Measurements from ENCODE around the gene DNAJC12.
A peak's percentile ranks its signal among the peaks of the same experiment; 100 is the strongest.
"Not testable (repeated sequence)": the region's sequence is repeated elsewhere in the genome, so short reads cannot be mapped to it uniquely, and the experiment has no call there.

Gene DNAJC12

DNA sequence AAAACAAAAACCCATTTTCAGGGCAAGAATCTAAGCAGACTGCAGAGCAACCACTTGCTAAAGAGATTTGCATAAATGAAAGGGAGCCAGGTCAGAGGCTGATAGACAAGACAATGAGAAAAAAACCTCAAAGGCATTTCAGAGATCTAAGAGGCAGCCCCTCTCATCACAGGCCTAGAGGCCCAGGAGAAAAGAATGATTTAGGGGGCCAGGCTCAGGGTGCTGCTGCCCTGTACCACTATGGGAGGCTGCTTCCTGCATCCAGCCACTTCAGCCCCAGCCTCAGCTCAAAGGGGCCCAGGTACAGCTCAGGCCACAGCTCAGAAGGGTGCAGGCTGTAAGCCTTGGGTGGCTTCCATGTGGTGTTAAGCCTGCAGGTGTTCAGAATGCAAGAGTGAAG is 3.7 kb upstream of the DNAJC12 start:
- DNase-seq (ENCODE audit: extremely low read depth in 1 of 2, low read depth in 1 of 2): no peak

DNA sequence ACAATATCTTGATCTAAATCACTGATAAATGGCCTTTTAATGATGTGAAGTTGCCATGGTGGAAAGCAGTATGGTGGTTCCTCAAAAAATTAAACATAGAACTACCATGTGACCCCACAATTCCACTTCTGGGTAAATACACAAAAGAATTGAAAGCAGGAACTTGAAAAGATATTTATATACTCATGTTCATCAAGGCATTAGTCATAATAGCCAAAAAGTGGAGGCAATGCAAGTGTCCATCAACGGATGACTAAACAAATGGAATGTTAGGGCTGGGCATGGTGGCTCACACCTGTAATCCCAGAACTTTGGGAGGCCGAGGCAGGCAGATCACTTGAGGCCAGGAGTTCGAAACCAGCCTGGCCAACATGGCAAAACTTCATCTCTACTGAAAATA is 2.0 kb upstream of the DNAJC12 start:
- no peak for DNase-seq (ENCODE audit: extremely low read depth in 1 of 2, low read depth in 1 of 2)

DNA sequence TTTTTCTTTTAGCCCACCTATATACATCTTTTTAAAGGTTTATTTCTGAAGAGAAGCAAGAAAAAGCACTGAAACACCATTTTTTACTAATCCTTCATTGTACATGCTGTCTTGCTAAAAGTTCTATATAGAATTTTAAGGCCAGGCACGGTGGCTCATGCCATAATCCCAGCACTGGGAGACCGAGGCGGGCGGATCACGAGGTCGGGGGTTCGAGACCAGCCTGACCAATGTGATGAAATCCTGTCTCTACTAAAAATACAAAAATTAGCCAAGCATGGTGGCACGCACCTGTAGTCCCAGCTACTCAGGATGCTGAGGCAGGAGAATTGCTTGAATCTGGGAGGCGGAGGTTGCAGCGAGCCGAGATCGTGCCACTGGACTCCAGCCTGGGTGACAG is 1.5 kb upstream of the DNAJC12 start:
- DNase-seq (ENCODE audit: extremely low read depth in 1 of 2, low read depth in 1 of 2): not testable (repeated sequence)

DNA sequence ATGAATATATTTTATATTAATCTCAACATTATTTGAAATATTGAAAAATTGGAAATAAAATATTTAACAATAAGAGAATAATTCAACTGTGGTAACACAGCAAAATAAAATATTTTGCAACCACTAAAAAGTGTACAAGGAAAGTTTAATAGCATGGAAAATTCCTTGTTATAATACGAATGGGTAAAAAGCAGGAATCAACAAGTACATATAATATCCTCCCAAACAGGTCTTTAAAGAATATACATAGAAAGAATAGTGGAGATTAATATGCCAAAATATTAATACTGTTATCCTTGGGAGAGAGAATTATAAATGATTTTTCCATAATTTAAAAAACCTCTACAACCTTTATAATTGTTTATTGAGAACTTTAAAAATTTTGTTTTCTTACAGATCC is 1.0 kb downstream of the DNAJC12 start:
- no peak for DNase-seq (ENCODE audit: extremely low read depth in 1 of 2, low read depth in 1 of 2)

DNA sequence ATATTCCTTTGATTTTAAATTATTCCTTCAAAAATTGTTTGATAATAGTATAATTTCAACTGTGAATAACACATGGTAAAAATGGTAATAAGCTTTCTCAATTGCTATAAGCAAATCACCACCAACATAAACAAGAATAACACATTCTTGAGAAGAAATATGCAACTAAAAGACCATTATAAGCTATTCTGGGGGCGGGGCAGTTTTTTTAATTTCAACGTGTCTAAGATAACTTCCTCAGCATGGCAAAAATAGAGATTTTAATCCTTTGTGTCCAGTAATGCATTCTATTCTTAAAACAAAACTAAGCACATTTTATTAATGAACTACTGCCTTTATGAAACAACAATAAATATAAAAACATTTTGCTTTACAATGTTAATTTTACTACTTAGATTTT is 1.5 kb downstream of the DNAJC12 start:
- DNase-seq (ENCODE audit: extremely low read depth in 1 of 2, low read depth in 1 of 2): no peak

DNA sequence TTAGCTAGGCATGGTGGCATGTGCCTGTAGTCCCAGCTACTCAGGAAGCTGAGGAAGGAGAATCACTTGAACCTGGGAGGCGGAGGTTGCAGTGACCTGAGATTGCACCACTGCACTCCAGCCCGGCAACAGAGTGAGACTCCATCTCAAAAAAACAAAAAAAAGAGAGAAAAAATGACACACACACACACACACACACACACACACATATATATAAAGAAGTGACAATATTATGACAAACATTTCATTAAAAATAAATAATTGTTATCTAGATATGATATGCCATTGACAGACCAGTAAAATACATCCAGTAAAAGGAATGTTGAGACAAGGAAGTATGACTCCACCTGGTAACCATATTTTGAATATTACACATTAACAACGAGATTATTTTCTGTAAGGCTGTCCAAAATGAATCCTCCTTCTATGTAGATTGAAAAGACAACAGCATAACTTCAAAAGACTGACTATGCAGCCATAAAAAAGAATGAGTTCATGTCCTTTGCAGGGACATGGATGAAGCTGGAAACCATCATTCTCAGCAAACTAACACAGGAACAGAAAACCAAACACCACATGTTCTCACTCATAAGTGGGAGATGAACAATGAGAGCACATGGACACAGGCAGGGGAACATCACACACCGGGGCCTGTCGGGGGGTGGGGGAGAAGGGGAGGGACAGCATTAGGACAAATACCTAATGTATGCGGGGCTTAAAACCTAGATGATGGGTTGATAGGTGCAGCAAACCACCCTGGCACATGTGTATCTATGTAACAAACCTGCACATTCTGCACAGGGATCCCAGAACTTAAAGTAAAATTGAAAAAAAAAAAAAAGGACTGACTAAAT is 2.2 kb downstream of the DNAJC12 start:
- not testable (repeated sequence) for DNase-seq (ENCODE audit: extremely low read depth in 1 of 2, low read depth in 1 of 2)

DNA sequence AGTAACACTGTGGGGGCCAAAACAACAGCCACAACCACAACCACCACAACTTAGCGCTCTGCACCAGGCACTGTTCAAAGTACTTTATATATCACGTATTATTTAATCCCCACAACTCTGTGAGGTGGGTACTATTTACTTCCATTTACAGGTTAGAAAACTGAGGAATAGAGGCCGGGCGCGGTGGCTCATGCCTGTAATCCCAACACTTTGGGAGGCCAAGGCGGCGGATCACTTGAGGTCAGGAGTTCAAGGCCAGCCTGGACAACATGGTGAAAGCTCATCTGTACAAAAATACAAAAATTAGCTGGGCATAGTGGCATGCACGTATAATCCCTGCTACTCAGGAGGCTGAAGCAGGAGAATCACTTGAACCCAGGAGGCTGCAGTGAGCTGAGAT is 3.6 kb downstream of the DNAJC12 start:
- DNase-seq (ENCODE audit: extremely low read depth in 1 of 2, low read depth in 1 of 2): no peak

DNA sequence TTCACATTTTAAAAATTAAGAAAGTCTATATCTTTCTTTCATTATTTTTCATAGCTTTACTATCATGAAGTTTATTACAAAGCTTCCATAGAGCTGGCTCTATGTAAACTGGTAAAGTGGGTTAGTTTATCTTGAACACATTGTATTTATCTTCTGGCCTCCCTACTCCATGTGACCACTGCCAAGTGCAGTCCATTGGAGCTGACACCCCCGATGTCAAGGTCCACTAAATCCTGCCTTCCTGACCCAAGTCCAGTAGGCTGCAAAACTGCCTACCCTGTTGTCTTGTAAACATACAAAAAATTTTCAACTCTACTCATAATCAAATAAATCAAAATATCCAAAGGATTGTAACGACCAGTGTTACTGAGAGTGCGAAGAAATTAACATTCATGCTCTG is 10.2 kb downstream of the DNAJC12 start:
- DNase-seq (ENCODE audit: extremely low read depth in 1 of 2, low read depth in 1 of 2): no peak

DNA sequence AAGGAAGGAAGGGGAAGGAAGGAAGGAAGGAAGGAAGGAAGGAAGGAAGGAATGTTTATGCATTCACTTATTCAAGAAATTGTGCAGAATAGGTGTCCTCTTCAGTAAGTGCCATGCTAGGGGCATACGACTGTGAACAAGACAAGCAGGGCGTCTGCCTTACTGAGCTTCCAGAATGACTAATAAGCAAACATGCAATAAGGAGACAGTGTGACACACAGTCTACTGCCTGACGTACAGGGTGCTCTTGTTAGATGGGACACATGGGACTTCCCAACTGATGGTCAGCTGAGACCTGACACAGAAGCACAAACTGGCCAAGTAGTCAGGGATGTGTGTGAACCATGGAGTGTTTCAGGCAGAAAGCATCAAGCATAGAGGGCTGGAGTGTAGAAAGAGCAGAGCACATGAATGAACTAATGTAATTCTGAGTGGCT is 18.2 kb downstream of the DNAJC12 start:
- DNase-seq (ENCODE audit: extremely low read depth in 1 of 2, low read depth in 1 of 2): peak in 1 of 2 donors; percentile 10

DNA sequence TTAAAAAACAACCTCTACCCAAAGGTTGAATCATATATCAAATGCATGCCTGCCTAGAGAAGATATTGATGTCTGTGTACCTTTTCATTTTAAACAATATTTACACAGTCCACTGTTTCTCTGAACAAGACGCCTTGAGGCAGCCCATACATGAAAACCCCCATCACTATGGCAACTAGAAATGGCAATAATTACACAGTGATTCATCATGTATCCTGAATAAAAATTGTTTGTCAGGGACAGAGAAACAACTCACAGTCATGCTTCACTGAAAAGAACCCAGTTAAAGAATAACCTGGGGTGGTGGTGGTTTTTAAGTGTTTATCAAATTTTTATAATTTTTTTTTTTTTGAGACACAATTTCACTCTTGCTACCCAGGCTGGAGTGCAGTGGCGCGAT is 19.7 kb downstream of the DNAJC12 start:
- DNase-seq (ENCODE audit: extremely low read depth in 1 of 2, low read depth in 1 of 2): no peak

DNA sequence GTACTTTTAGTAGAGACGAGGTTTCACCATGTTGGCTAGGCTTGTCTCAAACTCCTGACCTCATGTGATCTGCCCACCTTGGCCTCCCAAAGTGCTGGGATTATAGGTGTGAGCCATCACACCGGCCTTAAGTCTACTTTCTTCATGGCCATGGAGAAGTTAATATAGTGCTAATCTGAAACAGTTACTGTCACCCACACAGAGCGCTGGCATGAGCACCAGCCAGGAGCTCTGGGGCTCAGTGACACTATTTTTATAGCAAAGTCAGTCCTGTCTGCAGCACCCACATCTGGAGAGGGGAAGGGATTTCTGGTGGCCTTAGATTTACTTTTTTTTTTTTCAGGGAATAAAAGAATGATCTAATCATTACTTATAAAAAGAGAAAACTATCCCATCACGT is 21.3 kb downstream of the DNAJC12 start:
- DNase-seq (ENCODE audit: extremely low read depth in 1 of 2, low read depth in 1 of 2): no peak

DNA sequence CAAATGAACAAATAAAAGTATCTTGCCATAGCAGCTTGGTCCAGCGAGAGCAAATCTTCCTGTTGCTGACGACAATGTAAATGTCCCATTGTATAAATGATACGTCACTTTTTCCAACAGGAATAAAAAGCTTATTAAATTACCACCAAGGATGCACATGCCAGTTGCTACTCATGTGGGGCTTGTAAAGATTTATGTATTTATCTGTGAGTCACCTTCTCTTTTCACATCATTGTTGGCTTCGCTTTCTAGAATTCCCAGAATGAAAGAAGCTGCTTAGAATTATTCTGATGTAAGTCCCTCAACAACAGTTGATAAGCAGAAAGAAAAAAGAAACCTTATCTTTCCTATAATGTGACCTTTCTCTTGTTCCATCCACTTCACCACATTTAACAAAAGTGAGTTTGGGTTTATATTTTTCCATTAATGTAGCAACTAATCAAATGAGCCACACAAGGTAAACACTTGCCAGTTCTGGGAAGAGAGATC is 22.4 kb downstream of the DNAJC12 start:
- DNase-seq (ENCODE audit: extremely low read depth in 1 of 2, low read depth in 1 of 2): no peak

DNA sequence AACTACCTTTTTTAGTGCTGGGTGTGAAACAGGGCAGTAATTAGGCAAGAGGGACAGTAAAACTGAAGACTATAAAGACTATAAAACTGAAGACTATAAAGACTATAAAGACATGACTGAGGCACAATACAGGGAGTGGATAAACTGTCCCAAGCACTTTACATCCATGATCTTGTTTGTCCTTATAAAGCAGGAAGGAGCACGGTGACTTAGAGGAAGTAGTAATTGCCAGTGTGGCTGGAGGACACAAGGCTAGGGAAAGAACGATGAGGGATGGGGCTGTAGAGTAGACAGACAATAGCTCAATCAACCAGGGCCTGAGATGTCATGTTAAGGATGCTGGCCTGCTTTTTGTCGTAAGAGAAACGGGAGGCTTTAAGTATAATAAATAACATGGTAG is 26.0 kb downstream of the DNAJC12 start:
- no peak for DNase-seq (ENCODE audit: extremely low read depth in 1 of 2, low read depth in 1 of 2)

DNA sequence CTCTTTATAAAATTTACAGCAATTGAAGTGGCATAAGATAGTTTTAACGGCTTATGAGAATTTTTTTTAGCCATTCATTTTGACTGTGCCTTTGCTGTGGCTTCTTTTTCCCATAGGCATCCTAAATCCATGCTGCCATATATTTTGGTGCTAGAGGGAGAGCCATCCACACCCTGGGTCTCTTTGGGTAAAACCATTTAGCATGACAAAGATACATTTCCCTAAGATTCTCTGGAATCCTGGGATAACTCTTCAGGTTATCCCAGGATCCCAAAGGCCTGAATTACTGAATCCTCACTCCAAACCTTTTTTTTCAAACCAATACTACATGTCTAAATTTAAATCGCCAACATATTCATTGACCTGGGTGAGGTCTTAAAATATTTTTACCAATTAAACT is 28.9 kb downstream of the DNAJC12 start:
- no peak for DNase-seq (ENCODE audit: extremely low read depth in 1 of 2, low read depth in 1 of 2)

DNA sequence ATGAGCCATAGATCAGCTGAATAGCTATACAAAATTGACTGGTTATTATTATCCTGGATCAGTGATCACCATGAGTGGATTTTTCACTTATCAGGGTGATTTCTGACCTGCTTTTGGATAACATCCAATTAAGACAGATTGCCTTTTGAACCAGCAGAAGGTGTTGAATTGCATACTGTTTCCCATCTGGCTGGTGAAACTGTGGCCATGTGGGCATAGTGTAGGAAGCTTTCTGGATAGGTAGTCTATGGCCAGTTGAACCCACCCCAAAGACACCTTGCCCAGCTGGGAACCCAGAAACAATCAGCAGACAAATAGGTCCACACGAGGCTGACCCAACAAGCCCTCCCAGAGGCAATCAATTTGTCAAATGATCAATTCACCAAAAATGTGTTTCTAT is 29.3 kb downstream of the DNAJC12 start:
- no peak for DNase-seq (ENCODE audit: extremely low read depth in 1 of 2, low read depth in 1 of 2)

DNA sequence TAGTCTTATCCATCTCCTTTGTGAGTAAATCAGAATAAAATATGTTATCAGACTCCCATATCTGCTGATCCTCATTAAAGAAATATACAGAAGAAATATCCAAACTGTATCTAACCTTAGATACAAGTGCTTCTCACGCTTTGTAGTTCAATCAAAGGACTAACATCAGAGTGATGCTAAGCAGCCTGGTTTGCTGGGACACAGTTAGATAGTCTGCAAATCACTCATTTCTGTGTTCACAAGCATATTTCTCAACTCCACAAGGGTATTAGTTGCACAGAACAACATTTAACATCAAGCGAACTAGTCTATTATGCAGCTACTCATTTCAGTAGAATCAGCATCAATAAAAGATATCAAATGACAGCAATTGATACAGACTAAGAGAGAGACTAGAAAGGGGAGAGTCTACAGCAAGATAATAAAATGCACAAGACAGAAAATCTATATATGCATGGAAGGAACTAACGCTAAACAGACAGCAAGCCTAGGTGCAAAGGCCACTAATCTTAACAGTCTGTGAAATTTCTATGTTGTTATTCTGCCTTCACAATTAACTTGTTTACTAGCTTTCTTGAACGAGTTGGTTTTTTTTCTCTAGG is 30.0 kb downstream of the DNAJC12 start:
- no peak for DNase-seq (ENCODE audit: extremely low read depth in 1 of 2, low read depth in 1 of 2)

DNA sequence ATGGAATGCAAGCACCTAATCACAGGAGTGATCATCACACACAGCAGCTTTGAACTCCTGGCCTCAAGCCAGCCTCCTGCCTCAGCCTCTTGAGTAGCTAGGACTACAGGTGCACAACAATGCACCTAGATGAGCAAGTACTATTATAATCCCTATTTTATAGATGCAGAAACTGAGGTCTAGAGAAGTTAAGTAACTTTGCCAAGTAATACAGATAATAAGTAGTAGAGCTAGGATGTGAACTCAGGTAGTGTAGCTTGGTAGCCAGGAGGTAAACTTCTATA is 33.7 kb downstream of the DNAJC12 start:
- DNase-seq (ENCODE audit: extremely low read depth in 1 of 2, low read depth in 1 of 2): no peak

DNA sequence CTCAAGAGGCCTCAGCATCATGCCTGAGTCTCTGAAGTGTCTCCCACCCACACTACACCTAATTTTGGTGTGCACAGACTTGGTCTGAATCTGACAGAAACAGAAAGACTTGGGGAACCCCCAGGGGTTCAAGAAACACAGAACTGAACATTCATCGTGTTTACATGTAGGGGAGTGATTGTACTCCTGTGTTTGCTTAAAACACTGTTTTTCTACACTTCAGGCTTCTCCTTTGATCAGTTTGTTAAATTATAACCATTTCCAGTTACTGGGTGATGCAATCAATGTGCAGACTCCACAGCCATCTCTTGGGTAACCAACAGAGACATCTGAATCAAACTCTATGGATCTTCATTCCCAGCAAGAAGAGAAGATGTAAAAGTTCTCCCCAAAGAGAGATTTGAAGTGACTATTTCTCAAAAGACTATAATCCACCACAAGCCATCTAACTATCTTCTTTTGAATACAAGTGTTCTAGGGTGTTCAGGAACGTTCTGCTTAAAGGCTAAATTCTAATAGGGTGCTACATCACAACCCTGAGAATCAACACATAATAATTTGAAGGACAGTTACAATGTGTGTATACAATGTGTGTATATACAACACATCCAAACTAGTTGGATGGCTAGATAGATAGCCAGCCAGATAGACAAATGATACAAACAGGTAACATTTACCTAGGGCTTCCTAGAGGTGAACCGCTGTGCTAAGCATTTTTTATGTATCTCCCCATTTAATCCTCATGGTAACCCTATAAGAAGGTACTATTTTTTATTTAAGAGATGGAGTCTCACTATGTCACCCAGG is 34.2 kb downstream of the DNAJC12 start:
- DNase-seq (ENCODE audit: extremely low read depth in 1 of 2, low read depth in 1 of 2): peak in 1 of 2 donors; percentile 26

DNA sequence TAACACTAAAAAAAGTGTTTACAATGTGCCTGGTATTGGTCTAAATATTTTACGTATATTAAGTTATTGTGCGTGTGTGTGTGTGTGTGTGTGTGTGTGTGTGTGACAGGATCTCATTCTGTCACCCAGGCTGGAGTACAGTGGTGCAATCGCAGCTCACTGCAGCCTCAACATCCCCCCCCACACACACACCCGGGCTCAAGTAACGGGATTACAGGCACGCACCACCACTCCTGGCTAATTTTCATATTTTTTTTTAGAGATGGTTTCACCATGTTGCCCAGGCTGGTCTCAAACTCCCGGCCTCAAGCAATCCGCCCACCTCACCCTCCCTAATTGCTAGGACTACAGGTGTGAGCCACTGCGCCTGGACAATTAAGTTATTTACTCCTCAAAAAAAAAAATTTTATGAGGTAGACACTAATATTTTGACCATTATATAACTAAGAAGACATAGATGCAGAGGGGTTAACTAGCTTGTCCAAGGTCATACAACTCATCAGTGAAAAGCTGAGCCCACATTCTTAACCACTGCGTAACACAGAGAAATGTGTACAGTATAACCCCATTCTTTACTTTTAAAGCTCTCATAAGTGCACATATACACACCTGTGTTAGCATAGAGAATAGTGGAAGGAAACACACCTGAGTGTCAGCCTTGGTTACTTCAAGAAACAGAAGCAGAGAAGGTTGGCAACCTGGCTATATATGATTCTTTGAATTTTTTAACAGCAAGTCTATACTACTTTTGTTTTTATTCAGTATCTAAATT is 35.0 kb downstream of the DNAJC12 start:
- no peak for DNase-seq (ENCODE audit: extremely low read depth in 1 of 2, low read depth in 1 of 2)

DNA sequence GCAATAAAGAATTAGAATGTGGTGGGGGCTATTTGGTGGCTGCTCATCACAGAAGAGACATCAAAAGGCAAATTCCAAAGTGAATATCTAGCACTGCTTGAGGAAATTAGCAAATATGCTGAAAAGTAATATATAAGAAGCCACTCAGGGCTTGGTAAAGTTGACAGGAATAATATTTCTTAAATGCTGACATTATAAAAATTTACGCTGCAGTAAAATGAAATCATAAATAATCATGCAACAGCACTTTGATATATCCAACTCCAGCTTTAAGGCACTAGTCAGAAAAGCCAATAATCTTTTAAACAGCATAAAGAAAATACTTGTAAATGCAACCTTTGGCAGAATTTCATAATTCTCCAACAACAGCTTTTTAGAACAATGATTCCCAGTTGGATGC is 36.9 kb downstream of the DNAJC12 start:
- DNase-seq (ENCODE audit: extremely low read depth in 1 of 2, low read depth in 1 of 2): no peak

DNA sequence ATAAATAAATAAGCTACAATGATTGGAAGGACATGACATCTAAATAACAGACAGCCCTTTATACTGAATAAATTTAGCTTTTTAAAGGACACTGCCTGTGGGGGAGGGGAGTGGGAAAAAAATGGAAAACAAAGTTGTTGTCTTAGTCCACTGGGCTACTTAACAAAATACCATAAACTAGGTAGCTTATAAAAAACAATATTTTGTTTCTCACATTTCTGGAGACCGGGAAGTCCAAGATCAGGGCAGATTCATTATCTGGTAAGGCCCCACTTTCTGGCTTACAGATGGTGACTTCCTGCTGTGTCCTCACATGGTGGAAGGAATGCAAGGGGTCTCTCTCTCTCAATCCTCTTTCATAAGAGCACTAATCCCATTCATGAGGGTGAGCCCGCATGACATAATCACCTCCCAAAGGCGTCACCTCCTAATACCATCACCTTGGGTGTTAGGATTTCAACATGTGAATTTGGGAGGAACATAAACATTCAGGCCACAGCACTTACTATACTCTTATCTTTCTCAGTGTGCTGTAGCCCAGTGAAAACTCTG is 43.0 kb downstream of the DNAJC12 start:
- DNase-seq (ENCODE audit: extremely low read depth in 1 of 2, low read depth in 1 of 2): no peak
